ENCODE data around the gene SOCS1. TPM values are rescaled to one million over a fixed set of nuclear protein-coding genes. Genes with fewer than 3 reads are reported as not detected.

SOCS1 gene
- polyA plus RNA-seq, 1 of the 3 experiments (the other 2 are of a cell fraction) = 8.6 TPM

DNA sequence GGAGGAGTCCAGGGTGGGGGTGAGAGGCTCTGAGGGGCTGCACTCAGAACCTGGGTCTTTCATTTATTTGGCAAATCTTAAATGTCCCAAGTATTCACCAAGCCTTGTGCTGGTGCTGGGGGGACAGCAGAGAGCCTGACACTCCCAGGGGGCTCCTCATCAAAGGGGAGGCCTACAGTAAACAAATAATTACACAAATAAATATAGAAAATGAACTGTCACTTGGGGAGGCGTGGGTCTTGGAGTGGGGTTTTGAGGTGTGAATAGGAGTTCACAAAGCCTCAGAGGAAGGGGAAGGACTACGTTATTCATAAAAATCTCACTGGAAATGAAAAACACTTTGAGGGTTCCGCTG lies 40.3 kb upstream of the SOCS1 start:
- 90% methylated on average over 3 of the region's 3 CpGs for WGBS (ENCODE audit: low lambda C conversion rate)
- CTCF ChIA-PET = interaction anchor here (1.0 to 2.8 kb wide), 6 partner anchors 37 to 342 kb away, joined by 3 to 23 read pairs (median 6); partner anchors contain the start of gene SOCS1

DNA sequence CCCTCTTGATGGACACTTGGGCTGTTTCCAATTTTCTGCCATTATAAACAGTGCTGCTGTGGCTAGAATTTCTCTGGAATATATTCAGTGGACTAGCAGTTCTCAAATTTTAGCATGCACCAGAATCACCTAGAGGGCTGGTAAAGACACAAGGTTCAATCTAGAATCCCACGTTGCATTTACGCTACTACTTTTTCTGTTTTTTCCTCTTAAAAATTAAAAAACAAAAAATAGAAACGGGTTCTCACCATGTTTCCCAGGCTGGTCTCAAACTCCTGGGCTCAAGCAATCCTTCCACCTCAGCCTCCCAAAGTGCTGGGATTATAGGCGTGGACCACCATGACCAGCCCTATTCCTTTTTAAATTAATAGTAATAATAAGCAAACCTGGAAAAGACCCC lies 39.7 kb upstream of the SOCS1 start:
- Histone ChIP-seq H3K9me3 (no peaks in the 10 kb centered on the region), H3K27me3 (ENCODE audit: insufficient read depth) (no peaks in the 10 kb centered on the region), H3K9ac (no peak overlapping the region), H2AFZ (ENCODE audit: low read depth) (no peak overlapping the region), H3F3A (replicated peaks; ENCODE audit: insufficient read depth) (peaks cover 3% of the 10 kb centered on the region), H3K27ac (ENCODE audit: low read depth in 2 of 2, low read length in 1 of 2) (no peak overlapping the region), H3K79me2 (ENCODE audit: insufficient read depth) (no peaks in the 10 kb centered on the region), H3K4me3 (ENCODE audit: low read depth in 2 of 2, low read length in 1 of 2) (no peak overlapping the region), H3K36me3 (replicated peaks in 1 of 2; ENCODE audit: control insufficient read depth in 1 of 2, insufficient read depth in 2 of 2, low read length in 1 of 2) (no peaks in the 10 kb centered on the region), H4K20me1 (ENCODE audit: insufficient read depth) (no peaks in the 10 kb centered on the region), H3K4me1 (ENCODE audit: control insufficient read depth in 1 of 2, insufficient read depth in 2 of 2, low read depth in 1 of 2, low read length in 1 of 2) (peaks cover 0 to 16% of the 10 kb centered on the region in 2 experiments; a peak in 2 of 4 replicates), H3K9me2 (no peaks in the 10 kb centered on the region), H3K4me2 (no peak overlapping the region)
- no peak for TF ChIP-seq JUND (IDR thresholded peaks at IDR 0.05)
- no peak for TF ChIP-seq TAF1 (IDR thresholded peaks at IDR 0.05; ENCODE audit: borderline replicate concordance, low read depth, low read length)
- TF ChIP-seq FOXM1 (IDR thresholded peaks at IDR 0.05; ENCODE audit: low read depth) = no peak
- no peak for TF ChIP-seq RFX5 (IDR thresholded peaks at IDR 0.05; ENCODE audit: low read length)
- no peak for TF ChIP-seq MEF2A (IDR thresholded peaks at IDR 0.05; ENCODE audit: borderline replicate concordance, low read depth)
- no peak for TF ChIP-seq NRF1 (IDR thresholded peaks at IDR 0.05; ENCODE audit: low read depth, low read length)
- TF ChIP-seq GATA2 (CRISPR knock-in tag; IDR thresholded peaks at IDR 0.05) = no peak
- no peak for TF ChIP-seq RXRA (IDR thresholded peaks at IDR 0.05; ENCODE audit: borderline replicate concordance, low read depth)
- TF ChIP-seq EZH2phosphoT487 (IDR thresholded peaks at IDR 0.05; ENCODE audit: borderline replicate concordance, low read depth) = no peak
- WGBS (ENCODE audit: low lambda C conversion rate) = 91% methylated on average over 4 of the region's 4 CpGs
- ChIA-PET CTCF (interaction anchor here (1.1 kb wide), 1 partner anchor 76 kb away, joined by 4 read pairs; no protein-coding TSS in a partner anchor), POLR2A (no interaction called here)
- DNase-seq = no peak

More for the DNA sequence above, 40.3 kb upstream of the SOCS1 start:
- H3K9me3 ChIP-seq = no peaks in the 10 kb centered on the region
- no peaks in the 10 kb centered on the region for H3K79me2 ChIP-seq (ENCODE audit: insufficient read depth)
- H3K4me3 ChIP-seq (ENCODE audit: low read depth in 2 of 2, low read length in 1 of 2) = no peak overlapping the region
- peaks cover 3% of the 10 kb centered on the region for H3F3A ChIP-seq (replicated peaks; ENCODE audit: insufficient read depth)
- H3K9me2 ChIP-seq = no peaks in the 10 kb centered on the region
- no peak for TF ChIP-seq TEAD4 (IDR thresholded peaks at IDR 0.05; ENCODE audit: borderline replicate concordance, insufficient read depth)
- TF ChIP-seq, protein P1, sequence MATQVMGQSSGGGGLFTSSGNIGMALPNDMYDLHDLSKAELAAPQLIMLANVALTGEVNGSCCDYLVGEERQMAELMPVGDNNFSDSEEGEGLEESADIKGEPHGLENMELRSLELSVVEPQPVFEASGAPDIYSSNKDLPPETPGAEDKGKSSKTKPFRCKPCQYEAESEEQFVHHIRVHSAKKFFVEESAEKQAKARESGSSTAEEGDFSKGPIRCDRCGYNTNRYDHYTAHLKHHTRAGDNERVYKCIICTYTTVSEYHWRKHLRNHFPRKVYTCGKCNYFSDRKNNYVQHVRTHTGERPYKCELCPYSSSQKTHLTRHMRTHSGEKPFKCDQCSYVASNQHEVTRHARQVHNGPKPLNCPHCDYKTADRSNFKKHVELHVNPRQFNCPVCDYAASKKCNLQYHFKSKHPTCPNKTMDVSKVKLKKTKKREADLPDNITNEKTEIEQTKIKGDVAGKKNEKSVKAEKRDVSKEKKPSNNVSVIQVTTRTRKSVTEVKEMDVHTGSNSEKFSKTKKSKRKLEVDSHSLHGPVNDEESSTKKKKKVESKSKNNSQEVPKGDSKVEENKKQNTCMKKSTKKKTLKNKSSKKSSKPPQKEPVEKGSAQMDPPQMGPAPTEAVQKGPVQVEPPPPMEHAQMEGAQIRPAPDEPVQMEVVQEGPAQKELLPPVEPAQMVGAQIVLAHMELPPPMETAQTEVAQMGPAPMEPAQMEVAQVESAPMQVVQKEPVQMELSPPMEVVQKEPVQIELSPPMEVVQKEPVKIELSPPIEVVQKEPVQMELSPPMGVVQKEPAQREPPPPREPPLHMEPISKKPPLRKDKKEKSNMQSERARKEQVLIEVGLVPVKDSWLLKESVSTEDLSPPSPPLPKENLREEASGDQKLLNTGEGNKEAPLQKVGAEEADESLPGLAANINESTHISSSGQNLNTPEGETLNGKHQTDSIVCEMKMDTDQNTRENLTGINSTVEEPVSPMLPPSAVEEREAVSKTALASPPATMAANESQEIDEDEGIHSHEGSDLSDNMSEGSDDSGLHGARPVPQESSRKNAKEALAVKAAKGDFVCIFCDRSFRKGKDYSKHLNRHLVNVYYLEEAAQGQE (IDR thresholded peaks at IDR 0.05; ENCODE audit: low read depth, low read length) = no peak
- TF ChIP-seq, protein P2, sequence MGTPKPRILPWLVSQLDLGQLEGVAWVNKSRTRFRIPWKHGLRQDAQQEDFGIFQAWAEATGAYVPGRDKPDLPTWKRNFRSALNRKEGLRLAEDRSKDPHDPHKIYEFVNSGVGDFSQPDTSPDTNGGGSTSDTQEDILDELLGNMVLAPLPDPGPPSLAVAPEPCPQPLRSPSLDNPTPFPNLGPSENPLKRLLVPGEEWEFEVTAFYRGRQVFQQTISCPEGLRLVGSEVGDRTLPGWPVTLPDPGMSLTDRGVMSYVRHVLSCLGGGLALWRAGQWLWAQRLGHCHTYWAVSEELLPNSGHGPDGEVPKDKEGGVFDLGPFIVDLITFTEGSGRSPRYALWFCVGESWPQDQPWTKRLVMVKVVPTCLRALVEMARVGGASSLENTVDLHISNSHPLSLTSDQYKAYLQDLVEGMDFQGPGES (IDR thresholded peaks at IDR 0.05; ENCODE audit: low read depth, low read length) = no peak
- no peak for TF ChIP-seq SMC3 (IDR thresholded peaks at IDR 0.05; ENCODE audit: low read depth, low read length)
- no peak for TF ChIP-seq FOXM1 (IDR thresholded peaks at IDR 0.05; ENCODE audit: low read depth)
- H3K9ac ChIP-seq = no peak overlapping the region
- no peak overlapping the region for H3K4me2 ChIP-seq
- no peaks in the 10 kb centered on the region for H4K20me1 ChIP-seq (ENCODE audit: insufficient read depth)
- H3K4me1 ChIP-seq (ENCODE audit: control insufficient read depth in 1 of 2, insufficient read depth in 2 of 2, low read depth in 1 of 2, low read length in 1 of 2) = peaks cover 0 to 16% of the 10 kb centered on the region in 2 experiments; a peak in 2 of 4 replicates
- no peaks in the 10 kb centered on the region for H3K27me3 ChIP-seq (ENCODE audit: insufficient read depth)
- H3K27ac ChIP-seq (ENCODE audit: low read depth in 2 of 2, low read length in 1 of 2) = no peak overlapping the region; a peak in 1 of 4 replicates
- H3K36me3 ChIP-seq (replicated peaks in 1 of 2; ENCODE audit: control insufficient read depth in 1 of 2, insufficient read depth in 2 of 2, low read length in 1 of 2) = no peaks in the 10 kb centered on the region
- H2AFZ ChIP-seq (ENCODE audit: low read depth) = no peak overlapping the region
- POLR2A ChIA-PET = no interaction called here
- DNase-seq = no peak
